ENCODE measurements around the gene NEURL1B.

DNA sequence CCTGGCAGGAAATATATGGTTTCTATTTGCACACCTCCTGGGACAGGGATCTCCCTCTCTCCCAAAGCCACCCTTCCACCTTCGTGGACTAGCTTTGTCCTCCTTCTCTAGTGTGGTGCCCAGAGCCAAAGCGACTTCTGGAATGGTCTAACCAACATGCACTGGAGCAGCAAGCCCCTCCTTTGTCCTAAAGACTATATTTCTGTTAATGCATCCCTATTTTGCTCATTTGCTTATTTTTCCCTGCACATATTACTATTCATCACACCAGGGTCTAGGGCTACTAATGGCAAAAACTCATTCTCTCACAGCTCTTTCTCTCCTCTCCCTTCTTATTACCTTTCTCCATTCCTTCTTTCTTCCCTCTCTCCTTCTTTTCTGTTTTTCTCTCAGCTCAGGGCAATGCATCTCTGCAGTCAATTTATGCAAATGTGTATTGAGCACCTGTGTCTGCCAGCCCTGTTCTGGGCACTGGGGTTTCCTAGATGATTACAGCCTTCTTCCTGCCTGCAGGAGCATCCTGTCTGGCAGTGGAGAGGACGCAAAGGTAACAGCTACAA, 2.8 kb upstream of the NEURL1B start:
- TF ChIP-seq TBL1XR1 (IDR thresholded peaks at IDR 0.05; ENCODE audit: low read depth, low read length), result no peak
- TF ChIP-seq, protein P1, sequence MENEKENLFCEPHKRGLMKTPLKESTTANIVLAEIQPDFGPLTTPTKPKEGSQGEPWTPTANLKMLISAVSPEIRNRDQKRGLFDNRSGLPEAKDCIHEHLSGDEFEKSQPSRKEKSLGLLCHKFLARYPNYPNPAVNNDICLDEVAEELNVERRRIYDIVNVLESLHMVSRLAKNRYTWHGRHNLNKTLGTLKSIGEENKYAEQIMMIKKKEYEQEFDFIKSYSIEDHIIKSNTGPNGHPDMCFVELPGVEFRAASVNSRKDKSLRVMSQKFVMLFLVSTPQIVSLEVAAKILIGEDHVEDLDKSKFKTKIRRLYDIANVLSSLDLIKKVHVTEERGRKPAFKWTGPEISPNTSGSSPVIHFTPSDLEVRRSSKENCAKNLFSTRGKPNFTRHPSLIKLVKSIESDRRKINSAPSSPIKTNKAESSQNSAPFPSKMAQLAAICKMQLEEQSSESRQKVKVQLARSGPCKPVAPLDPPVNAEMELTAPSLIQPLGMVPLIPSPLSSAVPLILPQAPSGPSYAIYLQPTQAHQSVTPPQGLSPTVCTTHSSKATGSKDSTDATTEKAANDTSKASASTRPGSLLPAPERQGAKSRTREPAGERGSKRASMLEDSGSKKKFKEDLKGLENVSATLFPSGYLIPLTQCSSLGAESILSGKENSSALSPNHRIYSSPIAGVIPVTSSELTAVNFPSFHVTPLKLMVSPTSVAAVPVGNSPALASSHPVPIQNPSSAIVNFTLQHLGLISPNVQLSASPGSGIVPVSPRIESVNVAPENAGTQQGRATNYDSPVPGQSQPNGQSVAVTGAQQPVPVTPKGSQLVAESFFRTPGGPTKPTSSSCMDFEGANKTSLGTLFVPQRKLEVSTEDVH (IDR thresholded peaks at IDR 0.05; ENCODE audit: low read depth, partially characterized antibody), result no peak
- no peak for TF ChIP-seq POLR2A (IDR thresholded peaks at IDR 0.05; ENCODE audit: low read depth, low read length)
- no peak for TF ChIP-seq SIN3A (IDR thresholded peaks at IDR 0.05; ENCODE audit: low read depth, low read length)
- TF ChIP-seq, protein P2, sequence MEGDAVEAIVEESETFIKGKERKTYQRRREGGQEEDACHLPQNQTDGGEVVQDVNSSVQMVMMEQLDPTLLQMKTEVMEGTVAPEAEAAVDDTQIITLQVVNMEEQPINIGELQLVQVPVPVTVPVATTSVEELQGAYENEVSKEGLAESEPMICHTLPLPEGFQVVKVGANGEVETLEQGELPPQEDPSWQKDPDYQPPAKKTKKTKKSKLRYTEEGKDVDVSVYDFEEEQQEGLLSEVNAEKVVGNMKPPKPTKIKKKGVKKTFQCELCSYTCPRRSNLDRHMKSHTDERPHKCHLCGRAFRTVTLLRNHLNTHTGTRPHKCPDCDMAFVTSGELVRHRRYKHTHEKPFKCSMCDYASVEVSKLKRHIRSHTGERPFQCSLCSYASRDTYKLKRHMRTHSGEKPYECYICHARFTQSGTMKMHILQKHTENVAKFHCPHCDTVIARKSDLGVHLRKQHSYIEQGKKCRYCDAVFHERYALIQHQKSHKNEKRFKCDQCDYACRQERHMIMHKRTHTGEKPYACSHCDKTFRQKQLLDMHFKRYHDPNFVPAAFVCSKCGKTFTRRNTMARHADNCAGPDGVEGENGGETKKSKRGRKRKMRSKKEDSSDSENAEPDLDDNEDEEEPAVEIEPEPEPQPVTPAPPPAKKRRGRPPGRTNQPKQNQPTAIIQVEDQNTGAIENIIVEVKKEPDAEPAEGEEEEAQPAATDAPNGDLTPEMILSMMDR (IDR thresholded peaks at IDR 0.05 in 2 of 3, conservative IDR thresholded peaks at IDR 0.05 in 1 of 3; ENCODE audit: control insufficient read depth in 2 of 3, extremely low read depth in 1 of 3, insufficient read depth in 1 of 3, low read depth in 3 of 3, low read length in 3 of 3), result no peak
- no peak for TF ChIP-seq EP300 (IDR thresholded peaks at IDR 0.05; ENCODE audit: borderline replicate concordance in 1 of 2, control insufficient read depth in 1 of 2, low read depth in 2 of 2, low read length in 2 of 2)
- TF ChIP-seq NR2C2 (IDR thresholded peaks at IDR 0.05; ENCODE audit: borderline replicate concordance, control insufficient read depth, insufficient read length, low read depth), result no peak
- TF ChIP-seq, protein P3, sequence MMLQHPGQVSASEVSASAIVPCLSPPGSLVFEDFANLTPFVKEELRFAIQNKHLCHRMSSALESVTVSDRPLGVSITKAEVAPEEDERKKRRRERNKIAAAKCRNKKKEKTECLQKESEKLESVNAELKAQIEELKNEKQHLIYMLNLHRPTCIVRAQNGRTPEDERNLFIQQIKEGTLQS (IDR thresholded peaks at IDR 0.05; ENCODE audit: borderline replicate concordance, extremely low read depth, low read depth, low read length), result no peak
- TF ChIP-seq ATF7 (IDR thresholded peaks at IDR 0.05; ENCODE audit: low read depth), result no peak
- TF ChIP-seq EZH2 (IDR thresholded peaks at IDR 0.05; ENCODE audit: borderline replicate concordance, control insufficient read depth, low read depth, low read length), result no peak
